Ishikawa (cell line): Measurements from ENCODE around the gene ZSCAN25.

Source experiments
- CEBPB ChIP-seq: IDR thresholded peaks from 2 replicates; pipeline ENCODE4 v1.6.1; 2012
- CREB1 ChIP-seq: IDR thresholded peaks from 2 replicates; pipeline ENCODE4 v1.6.1; 2012; ENCODE audit warnings: low read depth
- MAX ChIP-seq: IDR thresholded peaks from 2 replicates; pipeline ENCODE4 v1.6.1; 2012
- NFIC ChIP-seq: IDR thresholded peaks from 2 replicates; pipeline ENCODE4 v1.6.1; 2012
- RAD21 ChIP-seq: IDR thresholded peaks from 2 replicates; pipeline ENCODE4 v1.6.1; 2012; ENCODE audit warnings: low read depth
- TAF1 ChIP-seq: IDR thresholded peaks from 2 replicates; pipeline ENCODE4 v1.6.1; 2012; ENCODE audit warnings: low read depth, mild to moderate bottlenecking
- ZBTB7A ChIP-seq: IDR thresholded peaks from 2 replicates; pipeline ENCODE4 v1.6.1; 2012; ENCODE audit warnings: low read depth

GRCh38 chr7:99605527-99605926 lies 11.2 kb upstream of the ZSCAN25 start:
- TF ChIP-seq RAD21 (no peak), CEBPB (no peak), MAX (no peak), CREB1 (no peak), TAF1 (no peak), ZBTB7A (no peak), NFIC (no peak)
